Keratinocyte (primary cell): ENCODE results near the gene MGME1. TPM values are rescaled to one million over a fixed set of nuclear protein-coding genes. Genes with fewer than 3 reads are reported as not detected.

Source experiments
- DNase-seq: peaks from one replicate; pipeline ENCODE4 v3.0.0-alpha.2; 2011; ENCODE audit warnings: low read depth, missing footprints, low spot score
- FAIRE-seq: peaks from 2 replicates; lab custom pipeline; 2011; peaks lifted over from hg19 to GRCh38; lab: Jason Lieb, UNC
- H2AFZ ChIP-seq: 2 replicates; pipeline ENCODE4 v1.6.0; 2012; ENCODE audit warnings: low read length, control low read depth, inconsistent platforms; ENCODE audit not compliant: control insufficient read depth
- H3K27ac ChIP-seq: 2 replicates; pipeline ENCODE4 v1.5.1; 2011; ENCODE audit warnings: low read length; ENCODE audit not compliant: control insufficient read depth, insufficient read depth
- H3K27me3 ChIP-seq: 3 replicates; pipeline ENCODE4 v1.6.0; 2011; ENCODE audit warnings: low read length; ENCODE audit not compliant: control insufficient read depth, insufficient read depth; ENCODE audit errors: extremely low read depth
- H3K36me3 ChIP-seq, 2 experiments: 2 replicates in 1 of 2; 3 replicates in 1 of 2; pipeline ENCODE4 v1.5.1; 2011; ENCODE audit warnings: low read length in 2 of 2, mild to moderate bottlenecking in 1 of 2; ENCODE audit not compliant: control insufficient read depth in 2 of 2, insufficient read depth in 2 of 2; ENCODE audit errors: extremely low read depth in 1 of 2
- H3K4me1 ChIP-seq: 3 replicates; pipeline ENCODE4 v1.5.1; 2011; ENCODE audit warnings: low read length; ENCODE audit not compliant: control insufficient read depth, insufficient read depth; ENCODE audit errors: extremely low read depth
- H3K4me2 ChIP-seq: 3 replicates; pipeline ENCODE4 v1.6.0; 2011; ENCODE audit warnings: low read depth, low read length; ENCODE audit not compliant: control insufficient read depth, insufficient read depth; ENCODE audit errors: extremely low read depth
- H3K4me3 ChIP-seq, 3 experiments: fragments of 200-600 bp in 1 of 3; sonication (generic) in 1 of 3; 2 replicates in 2 of 3; 3 replicates in 1 of 3; pipeline ENCODE4 v1.5.1; 2011 to 2016; ENCODE audit warnings: low read length in 3 of 3, mild to moderate bottlenecking in 3 of 3, control low read depth in 2 of 3, inconsistent platforms in 1 of 3, low read depth in 1 of 3, mixed read lengths in 1 of 3, mixed run types in 1 of 3, moderate library complexity in 1 of 3; ENCODE audit not compliant: control insufficient read depth in 2 of 3, insufficient read depth in 2 of 3; ENCODE audit errors: extremely low read depth in 1 of 3
- H3K79me2 ChIP-seq: 2 replicates; pipeline ENCODE4 v1.6.0; 2012; ENCODE audit warnings: low read length; ENCODE audit not compliant: control insufficient read depth, insufficient read depth
- H3K9ac ChIP-seq: 3 replicates; pipeline ENCODE4 v1.6.0; 2011; ENCODE audit warnings: low read length; ENCODE audit not compliant: control insufficient read depth, insufficient read depth; ENCODE audit errors: extremely low read depth
- H3K9me1 ChIP-seq: 3 replicates; pipeline ENCODE4 v1.6.0; 2011; ENCODE audit warnings: low read length; ENCODE audit not compliant: control insufficient read depth, insufficient read depth; ENCODE audit errors: extremely low read depth
- H3K9me3 ChIP-seq: 2 replicates; pipeline ENCODE4 v1.5.1; 2012; ENCODE audit warnings: low read depth, low read length; ENCODE audit not compliant: control insufficient read depth
- H4K20me1 ChIP-seq: 3 replicates; pipeline ENCODE4 v1.6.0; 2011; ENCODE audit warnings: low read length; ENCODE audit not compliant: control insufficient read depth, insufficient read depth; ENCODE audit errors: extremely low read depth
- EZH2 ChIP-seq: IDR thresholded peaks from one replicate; pipeline ENCODE4 v1.6.1; 2012; ENCODE audit warnings: inconsistent platforms, mild to moderate bottlenecking, low read length, moderate library complexity
- dilution Hi-C: fragments of 300-500 bp; cut with MboI; formaldehyde crosslinking; loops from one replicate; pipeline ENCODE4 v1.7.0; 2020; ENCODE audit warnings: low sequenced_read_pairs; ENCODE audit not compliant: extremely low pct_ligation_motif_present
- polyA plus RNA-seq, 5 experiments: library from polyadenylated mRNA; depleted of rRNA in 3 of 5; stranded (reverse) in 3 of 5; stranded (forward) in 1 of 5; unstranded in 1 of 5; fragments of >200 nt; gene quantifications; 1 replicate in 1 of 5; 2 replicates in 3 of 5; 3 replicates in 1 of 5; pipeline versions ENCODE4 v1.2.1 to v1.2.3, GENCODE V29; 2011 to 2012; ENCODE audit warnings: missing spikeins in 2 of 5, low read depth in 1 of 5, low replicate concordance in 1 of 5
- TF ChIP-seq, protein P1 (sequence below), 3 experiments: IDR thresholded peaks in 1 of 3; conservative IDR thresholded peaks in 1 of 3; optimal IDR thresholded peaks in 1 of 3; 2 replicates in 2 of 3; 3 replicates in 1 of 3; pipeline versions ENCODE3 to v1.5.1; 2011; ENCODE audit warnings: low read length in 3 of 3, mild to moderate bottlenecking in 3 of 3, moderate library complexity in 2 of 3, control low read depth in 1 of 3, inconsistent platforms in 1 of 3; ENCODE audit not compliant: insufficient read depth in 2 of 3; ENCODE audit errors: extremely low read depth in 1 of 3

The MGME1 gene
- polyA plus RNA-seq, 1 donor (not counting 4 experiments of a cell fraction or from before 2014, with no cell fraction given) = 31.6 TPM

DNA sequence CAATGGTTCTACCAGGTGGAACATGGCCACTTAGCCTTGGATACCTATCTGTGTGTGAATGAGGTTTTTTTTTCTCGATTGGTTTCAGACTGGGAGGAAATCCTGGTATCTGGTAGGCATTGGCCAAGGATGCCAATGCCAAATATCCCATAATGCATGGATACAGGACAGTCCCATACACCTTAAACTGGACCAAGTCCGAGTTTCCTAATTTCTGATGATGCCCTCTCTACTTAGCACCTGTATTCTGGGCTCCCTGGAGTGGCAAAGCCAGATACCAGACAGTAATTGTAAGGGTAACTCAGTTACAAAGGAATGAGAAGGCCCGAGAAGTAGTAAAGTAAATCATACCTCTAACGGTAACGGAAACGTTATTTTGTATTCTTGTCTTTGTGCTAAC, 18.1 kb upstream of the MGME1 start:
- no peak for FAIRE-seq
- dilution Hi-C loops = no loop called here
- Histone ChIP-seq H3K4me1 (no peaks in the 10 kb centered on the region), H3K9ac (no peak overlapping the region), H3K4me2 (no peak overlapping the region), H3K9me1 (no peaks in the 10 kb centered on the region), H4K20me1 (peaks cover 14% of the 10 kb centered on the region), H3K4me3 (no peak overlapping the region), H3K79me2 (peaks cover 53% of the 10 kb centered on the region), H3K27me3 (no peaks in the 10 kb centered on the region), H3K27ac (no peak overlapping the region), H3K36me3 (peaks cover 56 to 78% of the 10 kb centered on the region in 2 experiments), H2AFZ (no peak overlapping the region), H3K9me3 (no peaks in the 10 kb centered on the region)
- DNase-seq = no peak
- TF ChIP-seq EZH2 = no peak
- TF ChIP-seq, protein P1, sequence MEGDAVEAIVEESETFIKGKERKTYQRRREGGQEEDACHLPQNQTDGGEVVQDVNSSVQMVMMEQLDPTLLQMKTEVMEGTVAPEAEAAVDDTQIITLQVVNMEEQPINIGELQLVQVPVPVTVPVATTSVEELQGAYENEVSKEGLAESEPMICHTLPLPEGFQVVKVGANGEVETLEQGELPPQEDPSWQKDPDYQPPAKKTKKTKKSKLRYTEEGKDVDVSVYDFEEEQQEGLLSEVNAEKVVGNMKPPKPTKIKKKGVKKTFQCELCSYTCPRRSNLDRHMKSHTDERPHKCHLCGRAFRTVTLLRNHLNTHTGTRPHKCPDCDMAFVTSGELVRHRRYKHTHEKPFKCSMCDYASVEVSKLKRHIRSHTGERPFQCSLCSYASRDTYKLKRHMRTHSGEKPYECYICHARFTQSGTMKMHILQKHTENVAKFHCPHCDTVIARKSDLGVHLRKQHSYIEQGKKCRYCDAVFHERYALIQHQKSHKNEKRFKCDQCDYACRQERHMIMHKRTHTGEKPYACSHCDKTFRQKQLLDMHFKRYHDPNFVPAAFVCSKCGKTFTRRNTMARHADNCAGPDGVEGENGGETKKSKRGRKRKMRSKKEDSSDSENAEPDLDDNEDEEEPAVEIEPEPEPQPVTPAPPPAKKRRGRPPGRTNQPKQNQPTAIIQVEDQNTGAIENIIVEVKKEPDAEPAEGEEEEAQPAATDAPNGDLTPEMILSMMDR (optimal IDR thresholded peaks at IDR 0.05 in 1 of 3, IDR thresholded peaks at IDR 0.05 in 1 of 3, conservative IDR thresholded peaks at IDR 0.05 in 1 of 3; ENCODE audit: extremely low read depth in 1 of 3, insufficient read depth in 2 of 3, low read length in 3 of 3) = no peak

GRCh38 chr20:17951323-17951722, 17.5 kb upstream of the MGME1 start:
- no peak overlapping the region for H3K4me3 ChIP-seq
- no peak for DNase-seq
- no peak overlapping the region for H3K27ac ChIP-seq
- dilution Hi-C loops = no loop called here
- FAIRE-seq = peak; percentile 29
- H2AFZ ChIP-seq = no peak overlapping the region
- H3K36me3 ChIP-seq = peaks cover 55 to 80% of the 10 kb centered on the region in 2 experiments
- H3K9me3 ChIP-seq = no peaks in the 10 kb centered on the region
- no peak overlapping the region for H3K4me2 ChIP-seq
- peaks cover 17% of the 10 kb centered on the region for H4K20me1 ChIP-seq
- H3K4me1 ChIP-seq = no peaks in the 10 kb centered on the region
- no peaks in the 10 kb centered on the region for H3K27me3 ChIP-seq
- H3K9me1 ChIP-seq = no peaks in the 10 kb centered on the region
- TF ChIP-seq, protein P1 (optimal IDR thresholded peaks at IDR 0.05 in 1 of 3, IDR thresholded peaks at IDR 0.05 in 1 of 3, conservative IDR thresholded peaks at IDR 0.05 in 1 of 3; ENCODE audit: extremely low read depth in 1 of 3, insufficient read depth in 2 of 3, low read length in 3 of 3) = no peak
- no peak for TF ChIP-seq EZH2
- H3K79me2 ChIP-seq = peaks cover 59% of the 10 kb centered on the region
- H3K9ac ChIP-seq = no peak overlapping the region
